ENCODE results near the gene ADAM12. TPM values are rescaled to one million over a fixed set of nuclear protein-coding genes. Genes with fewer than 3 reads are reported as not detected.

Gene ADAM12
- total RNA-seq, 1 experiment from 2014 or later, result not detected

GRCh38 chr10:126259760-126260479, 128.4 kb downstream of the ADAM12 start:
- intact Hi-C loops (cut with micrococcal nuclease), result no loop called here
- POLR2A ChIA-PET, result no interaction called here
- no peak for TF ChIP-seq JUND (IDR thresholded peaks at IDR 0.05)
- peak; percentile 9; the same call in 1 of the 2 replicates for TF ChIP-seq ZFX (IDR thresholded peaks at IDR 0.05)
- Histone ChIP-seq H3K4me3 (replicated peaks in 1 of 2; ENCODE audit: low read depth in 1 of 2, low read length in 2 of 2) (no peak overlapping the region), H3K27ac (ENCODE audit: low read depth, low read length) (no peak overlapping the region), H3K9ac (ENCODE audit: low read length) (no peak overlapping the region), H3K9me3 (ENCODE audit: control insufficient read depth in 1 of 2, insufficient read depth in 1 of 2, low read depth in 1 of 2, low read length in 2 of 2) (no peaks in the 10 kb centered on the region), H3K9me2 (ENCODE audit: insufficient read depth) (no peaks in the 10 kb centered on the region), H2AFZ (ENCODE audit: low read depth, low read length, poor library complexity, severe bottlenecking) (no peak overlapping the region), H3K27me3 (ENCODE audit: insufficient read depth, low read length) (peaks cover 55% of the 10 kb centered on the region), H4K20me1 (ENCODE audit: insufficient read depth) (no peaks in the 10 kb centered on the region), H3K4me1 (ENCODE audit: control insufficient read depth in 1 of 2, insufficient read depth in 2 of 2, low read length in 2 of 2) (no peaks in the 10 kb centered on the region), H3K36me3 (ENCODE audit: control insufficient read depth in 1 of 2, insufficient read depth in 2 of 2, low read length in 2 of 2) (no peaks in the 10 kb centered on the region), H3K4me2 (ENCODE audit: low read length) (no peak overlapping the region), H3K79me2 (ENCODE audit: insufficient read depth, low read length) (no peaks in the 10 kb centered on the region)
- RAD21 ChIA-PET (ENCODE audit: low non-redundant PET in 1 of 2, low total read pairs in 2 of 2, uncharacterized antibody in 2 of 2, unreplicated experiment in 2 of 2), result no interaction called here
- CTCF ChIA-PET, result no interaction called here
- DNase-seq (ENCODE audit: low read depth, low spot score) (no peak), ATAC-seq (no peak)
- no TSS peak for BruUV-seq (replicated peaks)

DNA sequence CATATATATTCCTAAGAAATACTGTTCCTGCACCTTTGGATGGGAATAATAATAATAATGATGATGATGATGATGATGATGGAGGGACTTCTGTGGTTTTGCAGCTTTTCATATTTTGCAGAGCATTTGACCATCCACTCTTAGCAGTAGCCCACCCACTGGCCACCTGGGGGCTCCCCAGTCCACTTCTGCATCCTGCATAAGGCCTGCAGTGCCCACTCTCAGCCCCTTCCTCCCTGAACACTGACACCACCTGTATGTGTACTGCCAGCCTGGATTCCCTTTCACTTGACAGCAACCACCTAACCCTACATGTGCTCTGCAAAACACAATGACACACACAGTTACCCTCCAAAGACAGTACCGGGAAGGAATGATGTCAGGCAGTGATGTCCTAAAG, 131.4 kb downstream of the ADAM12 start:
- POLR2A ChIA-PET, result no interaction called here
- Histone ChIP-seq H3K4me2 (ENCODE audit: low read length) (no peak overlapping the region), H3K27me3 (ENCODE audit: insufficient read depth, low read length) (peaks cover 37% of the 10 kb centered on the region), H3K9me3 (ENCODE audit: control insufficient read depth in 1 of 2, insufficient read depth in 1 of 2, low read depth in 1 of 2, low read length in 2 of 2) (no peaks in the 10 kb centered on the region), H3K9me2 (ENCODE audit: insufficient read depth) (no peaks in the 10 kb centered on the region), H3K79me2 (ENCODE audit: insufficient read depth, low read length) (no peaks in the 10 kb centered on the region), H3K27ac (ENCODE audit: low read depth, low read length) (no peak overlapping the region), H3K4me1 (ENCODE audit: control insufficient read depth in 1 of 2, insufficient read depth in 2 of 2, low read length in 2 of 2) (peaks cover 0 to 13% of the 10 kb centered on the region in 2 experiments; a peak in 2 of 4 replicates), H2AFZ (ENCODE audit: low read depth, low read length, poor library complexity, severe bottlenecking) (no peak overlapping the region), H3K9ac (ENCODE audit: low read length) (no peak overlapping the region), H4K20me1 (ENCODE audit: insufficient read depth) (no peaks in the 10 kb centered on the region), H3K36me3 (ENCODE audit: control insufficient read depth in 1 of 2, insufficient read depth in 2 of 2, low read length in 2 of 2) (no peaks in the 10 kb centered on the region), H3K4me3 (replicated peaks in 1 of 2; ENCODE audit: low read depth in 1 of 2, low read length in 2 of 2) (no peak overlapping the region)
- BruUV-seq (replicated peaks), result no TSS peak
- RAD21 ChIA-PET (ENCODE audit: low non-redundant PET in 1 of 2, low total read pairs in 2 of 2, uncharacterized antibody in 2 of 2, unreplicated experiment in 2 of 2), result no interaction called here
- CTCF ChIA-PET, result no interaction called here
- no peak for DNase-seq (ENCODE audit: low read depth, low spot score)
- no peak for ATAC-seq
- peak; percentile 36; the same call in 1 of the 2 replicates for TF ChIP-seq RAD21 (IDR thresholded peaks at IDR 0.05; ENCODE audit: low read depth)
- no peak for TF ChIP-seq TCF7L2 (IDR thresholded peaks at IDR 0.05; ENCODE audit: borderline replicate concordance, extremely low read depth, insufficient read depth, insufficient read length)
- TF ChIP-seq EZH2 (IDR thresholded peaks at IDR 0.05), result no peak
- no peak for TF ChIP-seq EGR1 (IDR thresholded peaks at IDR 0.05; ENCODE audit: low read depth)
- no peak for TF ChIP-seq POLR2A (IDR thresholded peaks at IDR 0.05; ENCODE audit: borderline replicate concordance, extremely low read depth, insufficient read depth, insufficient read length)
- TF ChIP-seq EZH2phosphoT487 (IDR thresholded peaks at IDR 0.05; ENCODE audit: borderline replicate concordance), result no peak
- no peak for TF ChIP-seq POLR2AphosphoS5 (IDR thresholded peaks at IDR 0.05; ENCODE audit: low read depth, low read length)
- TF ChIP-seq ZNF274 (IDR thresholded peaks at IDR 0.05; ENCODE audit: low read depth, low read length), result no peak
- TF ChIP-seq, protein P1, sequence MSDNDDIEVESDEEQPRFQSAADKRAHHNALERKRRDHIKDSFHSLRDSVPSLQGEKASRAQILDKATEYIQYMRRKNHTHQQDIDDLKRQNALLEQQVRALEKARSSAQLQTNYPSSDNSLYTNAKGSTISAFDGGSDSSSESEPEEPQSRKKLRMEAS (IDR thresholded peaks at IDR 0.05), result no peak
- TF ChIP-seq, protein P2, sequence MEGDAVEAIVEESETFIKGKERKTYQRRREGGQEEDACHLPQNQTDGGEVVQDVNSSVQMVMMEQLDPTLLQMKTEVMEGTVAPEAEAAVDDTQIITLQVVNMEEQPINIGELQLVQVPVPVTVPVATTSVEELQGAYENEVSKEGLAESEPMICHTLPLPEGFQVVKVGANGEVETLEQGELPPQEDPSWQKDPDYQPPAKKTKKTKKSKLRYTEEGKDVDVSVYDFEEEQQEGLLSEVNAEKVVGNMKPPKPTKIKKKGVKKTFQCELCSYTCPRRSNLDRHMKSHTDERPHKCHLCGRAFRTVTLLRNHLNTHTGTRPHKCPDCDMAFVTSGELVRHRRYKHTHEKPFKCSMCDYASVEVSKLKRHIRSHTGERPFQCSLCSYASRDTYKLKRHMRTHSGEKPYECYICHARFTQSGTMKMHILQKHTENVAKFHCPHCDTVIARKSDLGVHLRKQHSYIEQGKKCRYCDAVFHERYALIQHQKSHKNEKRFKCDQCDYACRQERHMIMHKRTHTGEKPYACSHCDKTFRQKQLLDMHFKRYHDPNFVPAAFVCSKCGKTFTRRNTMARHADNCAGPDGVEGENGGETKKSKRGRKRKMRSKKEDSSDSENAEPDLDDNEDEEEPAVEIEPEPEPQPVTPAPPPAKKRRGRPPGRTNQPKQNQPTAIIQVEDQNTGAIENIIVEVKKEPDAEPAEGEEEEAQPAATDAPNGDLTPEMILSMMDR (IDR thresholded peaks at IDR 0.05 in 2 of 3, conservative IDR thresholded peaks at IDR 0.05 in 1 of 3; ENCODE audit: borderline replicate concordance in 1 of 3, insufficient read depth in 1 of 3, low read depth in 2 of 3, low read length in 2 of 3), result peak in 2 of 3 experiments; percentile 9 to 34; a peak in 2 of 6 replicates
- intact Hi-C loops (cut with micrococcal nuclease), result no loop called here
